H9 (cell line): ENCODE results near the gene KIRREL3. TPM values are rescaled to one million over a fixed set of nuclear protein-coding genes. Genes with fewer than 3 reads are reported as not detected.

ENCODE experiments used
- DNase-seq: peaks from one replicate; pipeline ENCODE4 v3.0.0-alpha.2; 2017
- H2AFZ ChIP-seq: one replicate; pipeline ENCODE4 v1.6.1; 2013; ENCODE audit warnings: mild to moderate bottlenecking, low read length, control low read depth, moderate library complexity
- H2AK5ac ChIP-seq: 2 replicates; pipeline ENCODE4 v1.6.1; 2013; ENCODE audit warnings: low read length, control low read depth, mixed read lengths; ENCODE audit not compliant: insufficient read length
- H2BK120ac ChIP-seq: one replicate; pipeline ENCODE4 v1.6.1; 2013; ENCODE audit warnings: low read depth, mild to moderate bottlenecking, low read length, control low read depth, inconsistent platforms; ENCODE audit not compliant: poor library complexity, severe bottlenecking
- H2BK12ac ChIP-seq: 2 replicates; pipeline ENCODE4 v1.6.1; 2013; ENCODE audit warnings: low read length, control low read depth, mixed read lengths, low read depth; ENCODE audit not compliant: insufficient read length
- H2BK15ac ChIP-seq: 2 replicates; pipeline ENCODE4 v1.6.1; 2013; ENCODE audit warnings: low read depth, low read length, control low read depth
- H2BK20ac ChIP-seq: one replicate; pipeline ENCODE4 v1.6.1; 2013; ENCODE audit warnings: low read depth, mild to moderate bottlenecking, low read length, control low read depth, inconsistent platforms; ENCODE audit not compliant: poor library complexity, severe bottlenecking
- H2BK5ac ChIP-seq: 2 replicates; pipeline ENCODE4 v1.6.1; 2013; ENCODE audit warnings: low read length, control low read depth, mixed read lengths; ENCODE audit not compliant: insufficient read length
- H3K14ac ChIP-seq: 2 replicates; pipeline ENCODE4 v1.6.1; 2013; ENCODE audit warnings: low read length, control low read depth; ENCODE audit not compliant: insufficient read depth
- H3K18ac ChIP-seq: 2 replicates; pipeline ENCODE4 v1.6.1; 2013; ENCODE audit warnings: low read depth, mild to moderate bottlenecking, mixed read lengths, low read length, control low read depth; ENCODE audit not compliant: insufficient read length
- H3K23ac ChIP-seq: 2 replicates; pipeline ENCODE4 v1.6.1; 2013; ENCODE audit warnings: low read length, control low read depth, mixed read lengths, low read depth; ENCODE audit not compliant: insufficient read length
- H3K23me2 ChIP-seq: 2 replicates; pipeline ENCODE4 v1.6.1; 2013; ENCODE audit warnings: low read depth, mild to moderate bottlenecking, mixed read lengths, low read length, control low read depth; ENCODE audit not compliant: insufficient read length, poor library complexity, severe bottlenecking
- H3K27ac ChIP-seq: 2 replicates; pipeline ENCODE4 v1.5.1; 2013; ENCODE audit warnings: low read length, control low read depth, mixed read lengths, low read depth; ENCODE audit not compliant: insufficient read length
- H3K27me3 ChIP-seq: 2 replicates; pipeline ENCODE4 v1.6.1; 2013; ENCODE audit warnings: low read length, control low read depth, inconsistent platforms; ENCODE audit not compliant: insufficient read depth
- H3K4ac ChIP-seq: 2 replicates; pipeline ENCODE4 v1.6.1; 2013; ENCODE audit warnings: low read depth, mild to moderate bottlenecking, control low read depth, inconsistent platforms, low read length, moderate library complexity
- H3K4me1 ChIP-seq: 2 replicates; pipeline ENCODE4 v1.6.1; 2013; ENCODE audit warnings: low read length, control low read depth, inconsistent platforms; ENCODE audit not compliant: insufficient read depth
- H3K4me2 ChIP-seq: 2 replicates; pipeline ENCODE4 v1.6.1; 2013; ENCODE audit warnings: low read length, control low read depth, mixed read lengths; ENCODE audit not compliant: insufficient read length, insufficient read depth
- H3K56ac ChIP-seq: 2 replicates; pipeline ENCODE4 v1.6.1; 2013; ENCODE audit warnings: low read depth, mild to moderate bottlenecking, mixed read lengths, low read length, control low read depth; ENCODE audit not compliant: insufficient read length
- H3K79me1 ChIP-seq: 2 replicates; pipeline ENCODE4 v1.6.1; 2013; ENCODE audit warnings: low read depth, mild to moderate bottlenecking, moderate library complexity, low read length, control low read depth, inconsistent platforms; ENCODE audit not compliant: insufficient read depth, poor library complexity, severe bottlenecking
- H3K79me2 ChIP-seq: 2 replicates; pipeline ENCODE4 v1.6.1; 2013; ENCODE audit warnings: low read length, control low read depth, inconsistent platforms; ENCODE audit not compliant: insufficient read depth
- H3K9ac ChIP-seq: 2 replicates; pipeline ENCODE4 v1.6.1; 2013; ENCODE audit warnings: low read length, control low read depth, mixed read lengths; ENCODE audit not compliant: insufficient read length; ENCODE audit errors: extremely low read depth
- H3K9me3 ChIP-seq: one replicate; pipeline ENCODE4 v1.6.1; 2013; ENCODE audit warnings: low read depth, low read length, inconsistent platforms; ENCODE audit not compliant: control insufficient read depth
- H3T11ph ChIP-seq: one replicate; pipeline ENCODE4 v1.6.1; 2013; ENCODE audit warnings: mild to moderate bottlenecking, low read length, control low read depth, inconsistent platforms
- H4K20me1 ChIP-seq: one replicate; pipeline ENCODE4 v1.6.1; 2013; ENCODE audit not compliant: control insufficient read depth, insufficient read length, insufficient read depth
- H4K5ac ChIP-seq: 2 replicates; pipeline ENCODE4 v1.6.1; 2013; ENCODE audit warnings: low read depth, mild to moderate bottlenecking, mixed read lengths, low read length, control low read depth; ENCODE audit not compliant: insufficient read length
- H4K8ac ChIP-seq: replicated peaks from 2 replicates; pipeline ENCODE4 v1.6.1; 2013; ENCODE audit warnings: low read length, control low read depth, mixed read lengths, low read depth; ENCODE audit not compliant: insufficient read length
- H4K91ac ChIP-seq: 2 replicates; pipeline ENCODE4 v1.6.1; 2013; ENCODE audit warnings: low read depth, mild to moderate bottlenecking, moderate library complexity, mixed read lengths, low read length, control low read depth; ENCODE audit not compliant: insufficient read length
- H3K27ac Mint-ChIP-seq, 3 experiments: 2 replicates in 2 of 3; 3 replicates in 1 of 3; pipeline ENCODE4 v1.8.0; 2020 to 2021; ENCODE audit warnings: mixed read lengths in 3 of 3, mild to moderate bottlenecking in 1 of 3, moderate library complexity in 1 of 3
- H3K27me3 Mint-ChIP-seq: 2 replicates; pipeline ENCODE4 v1.8.0; 2021; ENCODE audit warnings: low read depth, mild to moderate bottlenecking, moderate library complexity, mixed read lengths
- H3K36me3 Mint-ChIP-seq, 3 experiments: 2 replicates in 2 of 3; 3 replicates in 1 of 3; pipeline ENCODE4 v1.8.0; 2020 to 2021; ENCODE audit warnings: low read depth in 3 of 3, mixed read lengths in 3 of 3; ENCODE audit not compliant: insufficient read depth in 1 of 3
- H3K4me1 Mint-ChIP-seq, 2 experiments: 2 replicates each; pipeline ENCODE4 v1.8.0; 2020; ENCODE audit warnings: mixed read lengths in 2 of 2
- H3K4me3 Mint-ChIP-seq, 2 experiments: 2 replicates in 1 of 2; 3 replicates in 1 of 2; pipeline ENCODE4 v1.8.0; 2020 to 2021; ENCODE audit warnings: mild to moderate bottlenecking in 2 of 2, mixed read lengths in 2 of 2, moderate library complexity in 1 of 2
- H3K9me3 Mint-ChIP-seq, 2 experiments: 2 replicates in 1 of 2; 3 replicates in 1 of 2; pipeline ENCODE4 v1.8.0; 2020; ENCODE audit warnings: mild to moderate bottlenecking in 2 of 2, mixed read lengths in 2 of 2, moderate library complexity in 1 of 2
- CTCF ChIP-seq: fragments of 200-600 bp; sonication (generic); conservative IDR thresholded peaks from 3 replicates; pipeline ENCODE4 v1.8.0; 2021; ENCODE audit warnings: antibody characterized with exemption, mild to moderate bottlenecking
- WGBS: extraction: QIAGEN DNeasy Blood & Tissue Kit; methylation state at CpG from one replicate; pipeline ENCODE4 v1.1.7; 2013; ENCODE audit warnings: missing lambda C conversion rate, low lambda C conversion rate, mixed read lengths; ENCODE audit not compliant: insufficient read length; ENCODE audit errors: extremely low coverage; 5-methylcytosine and 5-hydroxymethylcytosine counted together
- total RNA-seq: library from RNA; stranded (reverse); gene quantifications from 2 replicates; pipeline ENCODE4 v1.2.1, GENCODE V29; 2021

The KIRREL3 gene
- total RNA-seq, 1 experiment from 2014 or later: 0.17 TPM

GRCh38 chr11:126507646-126508045 lies 492.9 kb downstream of the KIRREL3 start:
- Mint-ChIP-seq H3K4me1 (peaks cover 9 to 19% of the 10 kb centered on the region in 2 experiments), H3K27ac (no peak overlapping the region), H3K27me3 (peaks cover 24% of the 10 kb centered on the region), H3K4me3 (no peak overlapping the region), H3K9me3 (peaks cover 11 to 17% of the 10 kb centered on the region in 2 experiments), H3K36me3 (peaks cover 0 to 8% (median 5%) of the 10 kb centered on the region in 3 experiments; a peak in 2 of 7 replicates)
- Histone ChIP-seq H3K4me2 (no peak overlapping the region), H2BK12ac (no peak overlapping the region), H3T11ph (no peak overlapping the region), H3K56ac (no peak overlapping the region), H2AFZ (no peak overlapping the region), H3K27ac (no peak overlapping the region), H3K4me1 (peaks cover 2% of the 10 kb centered on the region; the same call in 1 of the 2 replicates), H4K8ac (no peak overlapping the region), H3K23ac (no peak overlapping the region), H2BK15ac (no peak overlapping the region), H3K4ac (no peak overlapping the region), H3K9ac (no peak overlapping the region), H3K23me2 (no peaks in the 10 kb centered on the region), H3K27me3 (no peaks in the 10 kb centered on the region), H4K20me1 (no peaks in the 10 kb centered on the region), H2BK120ac (no peak overlapping the region), H2AK5ac (no peak overlapping the region), H4K5ac (no peak overlapping the region), H2BK20ac (no peak overlapping the region), H3K79me1 (no peaks in the 10 kb centered on the region), H3K18ac (no peak overlapping the region), H3K9me3 (no peaks in the 10 kb centered on the region), H4K91ac (no peak overlapping the region), H3K79me2 (no peaks in the 10 kb centered on the region), H3K14ac (no peak overlapping the region), H2BK5ac (no peak overlapping the region)
- DNase-seq: no peak
- no CpG with 5 or more reads among the region's 8 CpGs for WGBS
- no peak for TF ChIP-seq CTCF
